ENCODE measurements around the gene GZMB.

The GZMB gene

DNA sequence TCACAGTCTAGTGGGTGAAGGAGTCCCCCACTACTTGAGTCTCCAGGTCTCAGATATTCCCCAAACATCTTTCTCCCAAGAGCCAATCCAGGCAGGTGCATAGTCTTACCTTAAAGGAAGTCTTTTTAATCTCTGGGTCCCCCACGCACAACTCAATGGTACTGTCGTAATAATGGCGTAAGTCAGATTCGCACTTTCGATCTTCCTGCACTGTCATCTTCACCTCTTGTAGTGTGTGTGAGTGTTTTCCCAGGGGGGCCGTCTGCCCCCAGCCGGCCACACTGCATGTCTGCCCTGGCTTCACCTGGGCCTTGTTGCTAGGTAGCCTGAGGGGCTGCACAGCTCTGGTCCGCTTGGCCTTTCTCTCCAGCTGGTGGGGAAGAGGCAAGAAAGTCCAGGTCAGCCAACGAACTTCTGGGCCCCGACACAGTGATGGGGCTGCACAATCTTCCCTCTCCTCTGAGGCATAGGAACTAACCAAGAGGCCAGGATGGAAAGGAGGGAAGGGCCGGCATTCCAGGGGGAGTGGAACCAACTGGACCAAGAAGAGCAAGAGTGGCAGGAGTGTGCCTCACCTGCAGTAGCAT lies 2.1 kb downstream of the GZMB start:
- Histone ChIP-seq H2AFZ (ENCODE audit: low read depth, low read length) (no peak overlapping the region), H3K27me3 (ENCODE audit: insufficient read depth, low read length, poor library complexity) (no peaks in the 10 kb centered on the region), H3K79me2 (ENCODE audit: insufficient read depth, low read length) (no peaks in the 10 kb centered on the region), H3K27ac (ENCODE audit: low read length) (no peak overlapping the region), H3K9ac (ENCODE audit: low read depth, low read length) (no peak overlapping the region), H4K20me1 (ENCODE audit: insufficient read depth, low read length) (no peaks in the 10 kb centered on the region), H3K9me3 (ENCODE audit: insufficient read depth, low read length, severe bottlenecking) (no peaks in the 10 kb centered on the region), H3K36me3 (ENCODE audit: insufficient read depth, low read length) (no peaks in the 10 kb centered on the region), H3K4me1 (ENCODE audit: insufficient read depth, low read length) (no peaks in the 10 kb centered on the region), H3K4me3 (ENCODE audit: low read depth in 1 of 2, low read length in 2 of 2) (no peak overlapping the region), H3K4me2 (ENCODE audit: insufficient read depth, low read length) (no peak overlapping the region)
- DNase-seq, result no peak
- TF ChIP-seq, protein P1, sequence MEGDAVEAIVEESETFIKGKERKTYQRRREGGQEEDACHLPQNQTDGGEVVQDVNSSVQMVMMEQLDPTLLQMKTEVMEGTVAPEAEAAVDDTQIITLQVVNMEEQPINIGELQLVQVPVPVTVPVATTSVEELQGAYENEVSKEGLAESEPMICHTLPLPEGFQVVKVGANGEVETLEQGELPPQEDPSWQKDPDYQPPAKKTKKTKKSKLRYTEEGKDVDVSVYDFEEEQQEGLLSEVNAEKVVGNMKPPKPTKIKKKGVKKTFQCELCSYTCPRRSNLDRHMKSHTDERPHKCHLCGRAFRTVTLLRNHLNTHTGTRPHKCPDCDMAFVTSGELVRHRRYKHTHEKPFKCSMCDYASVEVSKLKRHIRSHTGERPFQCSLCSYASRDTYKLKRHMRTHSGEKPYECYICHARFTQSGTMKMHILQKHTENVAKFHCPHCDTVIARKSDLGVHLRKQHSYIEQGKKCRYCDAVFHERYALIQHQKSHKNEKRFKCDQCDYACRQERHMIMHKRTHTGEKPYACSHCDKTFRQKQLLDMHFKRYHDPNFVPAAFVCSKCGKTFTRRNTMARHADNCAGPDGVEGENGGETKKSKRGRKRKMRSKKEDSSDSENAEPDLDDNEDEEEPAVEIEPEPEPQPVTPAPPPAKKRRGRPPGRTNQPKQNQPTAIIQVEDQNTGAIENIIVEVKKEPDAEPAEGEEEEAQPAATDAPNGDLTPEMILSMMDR (IDR thresholded peaks at IDR 0.05; ENCODE audit: borderline replicate concordance, extremely low read depth, low read length, poor library complexity, severe bottlenecking), result no peak
- TF ChIP-seq EZH2 (IDR thresholded peaks at IDR 0.05; ENCODE audit: borderline replicate concordance, low read depth, low read length, severe bottlenecking), result no peak
- no peak for ATAC-seq (ENCODE audit: insufficient read depth, low read depth)

DNA sequence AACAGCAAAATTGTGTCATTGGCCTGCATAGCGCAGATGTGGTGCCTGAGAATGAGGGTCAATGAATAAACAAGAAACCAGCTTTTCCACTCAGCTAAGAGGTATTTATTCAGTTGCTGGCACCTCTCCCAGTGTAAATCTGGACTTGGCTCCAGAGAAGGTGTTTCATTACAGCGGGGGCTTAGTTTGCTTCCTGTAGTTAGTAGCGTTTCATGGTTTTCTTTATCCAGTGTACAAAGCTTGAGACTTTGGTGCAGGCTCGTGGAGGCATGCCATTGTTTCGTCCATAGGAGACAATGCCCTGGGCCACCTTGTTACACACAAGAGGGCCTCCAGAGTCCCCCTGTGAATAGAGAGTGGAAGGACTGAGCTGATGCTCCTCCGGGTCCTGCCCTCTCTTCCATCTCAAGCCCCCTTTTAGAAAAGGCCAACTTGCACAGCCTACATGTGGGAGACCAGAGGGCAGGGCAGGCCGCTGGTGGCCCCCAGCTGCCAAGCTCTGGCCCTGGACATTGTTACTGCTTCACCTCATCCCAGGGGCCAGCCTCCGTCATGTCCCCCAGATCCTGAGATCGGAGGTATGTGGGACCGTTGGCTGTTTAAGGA lies 3.0 kb downstream of the GZMB start:
- no peak for ATAC-seq (ENCODE audit: insufficient read depth, low read depth)

DNA sequence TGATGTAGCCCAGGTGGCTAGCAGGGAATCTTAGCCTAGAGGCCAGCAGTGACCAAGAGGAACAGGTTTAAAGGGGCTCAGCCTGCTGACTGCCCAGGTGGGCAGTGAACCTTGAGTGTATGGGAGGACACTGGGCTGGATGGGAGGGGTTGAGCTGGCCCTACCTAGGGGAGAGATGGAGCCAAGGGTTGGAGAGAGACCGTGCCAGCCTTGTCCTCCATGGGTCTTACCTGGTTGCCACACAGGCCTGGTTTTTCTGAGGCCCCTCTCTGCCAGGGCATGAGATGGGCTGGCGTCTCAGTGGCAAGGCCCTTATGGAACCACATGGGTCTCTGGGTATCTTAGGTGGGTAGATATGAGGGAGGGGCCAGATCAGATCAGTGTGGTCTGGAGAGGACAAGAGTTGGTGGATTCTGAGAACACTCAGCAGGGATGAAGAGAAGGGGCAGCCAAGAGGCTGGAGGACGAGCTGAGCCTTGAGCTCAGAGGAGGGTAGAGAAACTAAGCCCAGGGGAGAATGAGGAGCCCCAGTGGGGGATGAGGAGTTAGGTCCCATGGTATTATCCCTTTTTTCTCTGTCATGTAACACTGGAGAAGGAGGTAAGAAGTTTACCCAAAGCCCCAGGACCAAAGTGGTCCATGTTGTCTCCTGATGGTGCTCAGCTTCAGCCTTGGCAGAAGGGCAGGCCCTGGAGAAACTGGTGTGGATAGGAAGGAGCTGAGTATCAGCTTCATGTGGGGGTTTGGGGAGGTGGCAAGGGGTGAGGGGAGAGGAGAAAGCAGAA lies 3.7 kb downstream of the GZMB start:
- no peak overlapping the region for H2AFZ ChIP-seq (ENCODE audit: low read depth, low read length)
- TF ChIP-seq, protein P1 (IDR thresholded peaks at IDR 0.05; ENCODE audit: borderline replicate concordance, extremely low read depth, low read length, poor library complexity, severe bottlenecking), result no peak
- TF ChIP-seq EZH2 (IDR thresholded peaks at IDR 0.05; ENCODE audit: borderline replicate concordance, low read depth, low read length, severe bottlenecking), result no peak
- no peak overlapping the region for H3K9ac ChIP-seq (ENCODE audit: low read depth, low read length)
- H3K36me3 ChIP-seq (ENCODE audit: insufficient read depth, low read length), result no peaks in the 10 kb centered on the region
- DNase-seq (no peak), ATAC-seq (ENCODE audit: insufficient read depth, low read depth) (no peak)
- H3K27ac ChIP-seq (ENCODE audit: low read length), result no peak overlapping the region
- no peaks in the 10 kb centered on the region for H3K4me1 ChIP-seq (ENCODE audit: insufficient read depth, low read length)
- no peak overlapping the region for H3K4me2 ChIP-seq (ENCODE audit: insufficient read depth, low read length)
- no peaks in the 10 kb centered on the region for H3K79me2 ChIP-seq (ENCODE audit: insufficient read depth, low read length)
- H3K4me3 ChIP-seq (ENCODE audit: low read depth in 1 of 2, low read length in 2 of 2), result no peak overlapping the region
- H3K27me3 ChIP-seq (ENCODE audit: insufficient read depth, low read length, poor library complexity), result no peaks in the 10 kb centered on the region
- no peaks in the 10 kb centered on the region for H4K20me1 ChIP-seq (ENCODE audit: insufficient read depth, low read length)
- H3K9me3 ChIP-seq (ENCODE audit: insufficient read depth, low read length, severe bottlenecking), result no peaks in the 10 kb centered on the region

More for the DNA sequence above, 3.0 kb downstream of the GZMB start:
- Histone ChIP-seq H3K9ac (ENCODE audit: low read depth, low read length) (no peak overlapping the region), H3K36me3 (ENCODE audit: insufficient read depth, low read length) (no peaks in the 10 kb centered on the region), H3K4me1 (ENCODE audit: insufficient read depth, low read length) (no peaks in the 10 kb centered on the region), H2AFZ (ENCODE audit: low read depth, low read length) (no peak overlapping the region), H3K4me2 (ENCODE audit: insufficient read depth, low read length) (no peak overlapping the region), H3K79me2 (ENCODE audit: insufficient read depth, low read length) (no peaks in the 10 kb centered on the region), H3K27me3 (ENCODE audit: insufficient read depth, low read length, poor library complexity) (no peaks in the 10 kb centered on the region), H4K20me1 (ENCODE audit: insufficient read depth, low read length) (no peaks in the 10 kb centered on the region), H3K9me3 (ENCODE audit: insufficient read depth, low read length, severe bottlenecking) (no peaks in the 10 kb centered on the region), H3K27ac (ENCODE audit: low read length) (no peak overlapping the region), H3K4me3 (ENCODE audit: low read depth in 1 of 2, low read length in 2 of 2) (no peak overlapping the region)
- TF ChIP-seq EZH2 (IDR thresholded peaks at IDR 0.05; ENCODE audit: borderline replicate concordance, low read depth, low read length, severe bottlenecking), result no peak
- TF ChIP-seq, protein P1 (IDR thresholded peaks at IDR 0.05; ENCODE audit: borderline replicate concordance, extremely low read depth, low read length, poor library complexity, severe bottlenecking), result no peak
- no peak for DNase-seq
